ENCODE results near the gene FAM222B.

GRCh38 chr17:28735242-28735722 lies 107.3 kb downstream of the FAM222B start:
- TF ChIP-seq, protein P1, sequence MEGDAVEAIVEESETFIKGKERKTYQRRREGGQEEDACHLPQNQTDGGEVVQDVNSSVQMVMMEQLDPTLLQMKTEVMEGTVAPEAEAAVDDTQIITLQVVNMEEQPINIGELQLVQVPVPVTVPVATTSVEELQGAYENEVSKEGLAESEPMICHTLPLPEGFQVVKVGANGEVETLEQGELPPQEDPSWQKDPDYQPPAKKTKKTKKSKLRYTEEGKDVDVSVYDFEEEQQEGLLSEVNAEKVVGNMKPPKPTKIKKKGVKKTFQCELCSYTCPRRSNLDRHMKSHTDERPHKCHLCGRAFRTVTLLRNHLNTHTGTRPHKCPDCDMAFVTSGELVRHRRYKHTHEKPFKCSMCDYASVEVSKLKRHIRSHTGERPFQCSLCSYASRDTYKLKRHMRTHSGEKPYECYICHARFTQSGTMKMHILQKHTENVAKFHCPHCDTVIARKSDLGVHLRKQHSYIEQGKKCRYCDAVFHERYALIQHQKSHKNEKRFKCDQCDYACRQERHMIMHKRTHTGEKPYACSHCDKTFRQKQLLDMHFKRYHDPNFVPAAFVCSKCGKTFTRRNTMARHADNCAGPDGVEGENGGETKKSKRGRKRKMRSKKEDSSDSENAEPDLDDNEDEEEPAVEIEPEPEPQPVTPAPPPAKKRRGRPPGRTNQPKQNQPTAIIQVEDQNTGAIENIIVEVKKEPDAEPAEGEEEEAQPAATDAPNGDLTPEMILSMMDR (conservative IDR thresholded peaks at IDR 0.05; ENCODE audit: low read depth, low read length) = no peak
- no peak for TF ChIP-seq EZH2phosphoT487 (IDR thresholded peaks at IDR 0.05; ENCODE audit: borderline replicate concordance, low read length)
- no peak for TF ChIP-seq EZH2 (IDR thresholded peaks at IDR 0.05; ENCODE audit: low read length, unreplicated experiment)

All from PC-3 (cell line).